Vagina (tissue), 2 donors: ENCODE data around the gene CAMTA2.

Experiments
- CTCF ChIP-seq, 3 experiments: fragments of 450-650 bp in 2 of 3; fragments of 200-600 bp in 1 of 3; sonication (generic) in 1 of 3; IDR thresholded peaks; one replicate each; pipeline ENCODE4 v1.5.1; 2017 to 2019; ENCODE audit warnings: antibody characterized with exemption in 3 of 3, mild to moderate bottlenecking in 2 of 3, moderate library complexity in 2 of 3
- POLR2A ChIP-seq, 2 donors: fragments of 450-650 bp; IDR thresholded peaks; one replicate each; pipeline ENCODE4 v1.6.1; 2017; ENCODE audit warnings: antibody characterized with exemption in 2 of 2, mild to moderate bottlenecking in 2 of 2, moderate library complexity in 2 of 2
- POLR2AphosphoS5 ChIP-seq, 2 donors: sonication (generic); formaldehyde crosslinking; IDR thresholded peaks; one replicate each; pipeline ENCODE4 v1.9.0; 2017; ENCODE audit warnings: antibody characterized with exemption in 2 of 2, mild to moderate bottlenecking in 2 of 2, low read depth in 1 of 2; ENCODE audit not compliant: insufficient read depth in 1 of 2

- TF ChIP-seq POLR2A (IDR thresholded peaks at IDR 0.05): no peak
- no peak for TF ChIP-seq CTCF (IDR thresholded peaks at IDR 0.05)
- TF ChIP-seq POLR2AphosphoS5 (IDR thresholded peaks at IDR 0.05; ENCODE audit: insufficient read depth in 1 of 2, low read depth in 1 of 2): no peak
Observed at GRCh38 chr17:4969551-4970173, 17.8 kb downstream of the CAMTA2 start.
